HuH-7 (cell line): Measurements from ENCODE around the gene SYTL1.
A peak's percentile ranks its signal among the peaks of the same experiment; 100 is the strongest.

Experiments
- DNase-seq: peaks from one replicate; pipeline ENCODE4 v3.0.0; 2011; ENCODE audit warnings: low spot score

Gene SYTL1

DNA sequence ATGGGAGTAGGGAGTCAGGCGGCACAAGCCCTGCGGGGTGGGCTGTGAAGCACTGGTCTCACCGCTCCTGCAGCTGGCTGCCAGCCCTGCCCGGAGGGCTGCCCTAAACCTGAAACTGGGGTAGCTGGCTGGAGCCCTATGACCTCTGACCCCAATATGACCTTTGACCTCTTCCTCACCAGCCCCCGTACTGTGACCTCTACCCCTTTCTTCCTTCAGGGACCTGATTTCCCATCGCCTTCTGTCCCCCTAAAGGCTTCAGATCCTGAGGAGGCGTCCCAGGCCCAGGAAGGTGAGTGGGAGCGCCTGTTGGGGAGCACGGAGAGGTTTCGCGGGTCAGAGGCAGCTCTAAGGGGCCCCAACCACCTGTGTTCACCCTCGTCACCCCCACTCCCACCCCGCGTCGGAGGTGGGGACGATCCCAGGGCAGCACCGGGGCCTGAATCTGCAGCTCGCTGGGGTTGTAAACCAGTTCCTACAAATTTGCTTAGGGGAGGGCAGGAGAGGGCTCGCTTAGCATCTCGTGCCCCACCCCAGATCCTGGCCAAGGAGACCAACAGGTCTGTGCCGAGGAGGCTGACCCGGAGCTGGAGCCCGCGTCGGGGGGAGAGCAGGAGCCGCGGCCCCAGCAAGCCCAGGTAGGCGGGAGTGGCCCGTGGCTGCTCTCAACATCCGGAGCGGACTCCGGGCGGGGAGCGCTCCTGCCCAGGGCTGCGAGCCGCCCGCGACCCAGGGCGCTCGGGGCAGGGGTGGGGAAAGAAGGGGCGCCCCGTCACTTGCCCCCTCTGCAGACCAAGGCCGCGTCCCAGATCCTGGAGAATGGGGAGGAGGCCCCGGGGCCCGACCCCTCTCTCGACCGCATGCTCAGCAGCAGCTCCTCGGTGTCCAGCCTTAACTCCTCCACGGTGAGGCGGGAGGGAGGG, 7.3 kb downstream of the SYTL1 start:
- peak; percentile 80 for DNase-seq

DNA sequence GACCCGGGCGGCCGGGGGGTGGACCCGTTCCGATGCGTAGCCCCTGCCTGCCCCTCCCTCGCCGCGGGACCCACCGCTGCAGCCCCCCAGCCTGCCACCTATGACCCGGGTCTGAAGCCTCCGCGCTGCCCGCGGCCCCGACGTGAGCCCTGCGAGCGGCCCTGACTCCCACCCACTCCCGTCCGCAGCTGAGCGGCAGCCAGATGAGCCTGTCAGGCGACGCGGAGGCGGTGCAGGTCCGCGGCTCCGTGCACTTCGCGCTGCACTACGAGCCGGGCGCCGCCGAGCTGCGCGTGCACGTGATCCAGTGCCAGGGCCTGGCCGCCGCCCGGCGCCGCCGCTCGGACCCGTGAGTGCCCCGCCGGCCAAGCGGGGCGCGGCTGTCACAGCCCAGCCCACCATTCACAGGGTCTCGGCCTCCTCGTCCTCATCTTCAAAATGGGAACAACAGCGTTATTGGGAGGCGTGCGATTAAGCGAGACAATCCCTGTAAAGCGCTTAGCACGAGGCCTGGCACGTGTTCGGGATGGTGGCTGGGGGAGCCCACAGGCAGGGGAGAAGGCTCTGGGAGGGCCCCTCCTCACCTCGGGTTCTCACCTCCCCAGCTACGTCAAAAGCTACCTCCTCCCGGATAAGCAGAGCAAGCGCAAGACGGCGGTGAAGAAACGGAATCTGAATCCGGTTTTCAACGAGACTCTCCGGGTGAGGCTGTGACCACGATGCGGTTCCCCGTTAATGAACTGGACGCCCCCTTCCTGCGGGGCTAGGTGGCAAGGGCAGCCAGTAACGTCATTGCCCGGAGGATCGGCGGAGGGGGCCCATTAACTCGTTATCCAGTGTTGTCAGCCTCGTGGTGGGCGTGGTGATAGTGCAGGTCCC, 8.2 kb downstream of the SYTL1 start:
- peak; percentile 89 for DNase-seq

DNA sequence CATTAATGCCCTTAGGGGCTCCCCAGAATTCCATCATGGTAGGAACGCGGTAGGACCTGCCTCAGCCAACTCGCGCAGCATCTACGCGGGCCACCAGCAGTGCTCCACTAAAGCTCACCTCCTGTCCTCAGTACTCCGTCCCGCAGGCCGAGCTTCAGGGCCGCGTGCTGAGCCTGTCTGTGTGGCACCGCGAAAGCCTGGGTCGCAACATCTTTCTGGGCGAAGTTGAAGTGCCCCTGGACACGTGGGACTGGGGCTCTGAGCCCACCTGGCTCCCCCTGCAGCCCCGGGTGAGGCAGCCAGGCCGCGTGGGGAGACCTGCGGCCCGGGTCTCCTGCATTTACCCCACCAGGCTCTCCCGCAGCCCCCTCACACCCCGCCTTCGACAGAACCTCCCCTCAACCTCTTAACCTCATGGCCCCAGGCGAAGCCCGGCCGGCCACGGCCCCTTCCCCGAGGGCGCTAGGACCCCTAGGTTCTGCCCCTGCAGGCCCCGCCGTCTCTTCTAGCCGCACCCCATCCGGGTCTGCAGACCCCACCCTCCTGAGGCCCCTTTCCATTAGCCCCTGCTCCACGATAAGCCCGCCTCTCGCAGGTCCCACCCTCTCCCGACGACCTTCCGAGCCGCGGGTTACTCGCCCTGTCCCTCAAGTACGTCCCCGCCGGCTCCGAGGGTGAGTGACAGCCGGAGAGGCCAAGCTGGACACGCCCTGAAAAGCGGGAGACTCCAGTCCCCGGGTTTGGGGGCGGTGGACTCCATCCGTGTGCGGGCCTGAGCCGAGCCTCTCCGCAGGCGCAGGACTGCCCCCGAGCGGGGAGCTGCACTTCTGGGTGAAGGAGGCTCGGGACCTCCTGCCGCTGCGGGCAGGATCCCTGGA, 9.1 kb downstream of the SYTL1 start:
- DNase-seq, result peak; percentile 96

- no peak for DNase-seq
These were observed 9.8 kb downstream of the SYTL1 start for GRCh38 chr1:27351541-27352107.

DNA sequence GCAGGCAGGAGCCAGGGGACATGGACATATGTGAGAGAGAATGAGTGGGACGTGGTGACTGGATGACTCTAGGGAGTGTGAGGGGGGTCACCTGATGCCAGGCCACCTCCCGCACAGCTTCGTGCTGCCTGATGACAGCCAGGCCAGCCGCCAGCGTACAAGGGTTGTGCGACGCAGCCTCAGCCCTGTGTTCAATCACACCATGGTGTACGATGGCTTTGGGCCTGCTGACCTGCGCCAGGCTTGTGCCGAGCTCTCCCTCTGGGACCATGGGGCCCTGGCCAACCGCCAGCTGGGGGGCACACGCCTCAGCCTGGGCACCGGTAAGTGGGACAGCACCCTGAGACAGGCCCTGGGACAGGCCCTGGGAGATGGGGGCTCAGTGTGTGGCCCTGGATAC, 11.3 kb downstream of the SYTL1 start:
- DNase-seq, result no peak

DNA sequence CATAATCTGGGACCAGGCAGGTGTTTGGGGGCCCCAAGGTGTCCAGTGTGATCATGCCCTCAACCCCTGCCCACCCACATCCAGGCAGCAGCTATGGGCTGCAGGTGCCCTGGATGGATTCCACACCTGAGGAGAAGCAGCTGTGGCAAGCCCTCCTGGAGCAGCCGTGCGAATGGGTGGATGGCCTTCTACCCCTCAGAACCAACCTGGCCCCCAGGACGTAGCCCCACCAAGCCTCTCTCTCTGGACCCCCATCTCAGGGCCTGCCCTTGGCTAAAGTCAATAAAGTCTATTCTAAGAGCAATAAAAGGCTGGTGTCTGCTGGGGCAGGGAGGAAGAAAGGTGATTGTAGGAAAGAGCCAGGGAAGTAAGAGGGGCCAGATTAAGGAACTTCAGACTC, 11.8 kb downstream of the SYTL1 start:
- no peak for DNase-seq

DNA sequence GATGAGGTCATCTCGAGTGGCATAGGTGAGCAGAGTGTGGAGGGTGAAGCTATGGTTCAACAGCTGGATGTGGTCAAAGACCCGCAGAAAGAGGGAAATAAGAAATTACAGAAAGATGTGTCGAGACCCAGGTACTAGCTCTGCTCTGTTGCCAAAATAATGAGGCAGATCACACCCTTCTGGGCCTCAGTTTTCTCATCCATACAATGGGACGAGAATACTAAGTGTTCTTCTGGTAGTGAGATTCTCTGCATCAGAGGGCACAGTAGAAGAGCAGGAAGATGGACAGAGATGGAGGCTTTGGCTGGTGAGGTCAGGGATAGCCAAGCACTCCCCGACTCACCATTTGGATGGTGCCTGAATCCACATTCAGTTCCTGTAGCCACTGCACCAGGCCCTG, 13.9 kb downstream of the SYTL1 start:
- no peak for DNase-seq

- DNase-seq, result no peak
These were observed 14.4 kb downstream of the SYTL1 start for GRCh38 chr1:27356277-27356618.

DNA sequence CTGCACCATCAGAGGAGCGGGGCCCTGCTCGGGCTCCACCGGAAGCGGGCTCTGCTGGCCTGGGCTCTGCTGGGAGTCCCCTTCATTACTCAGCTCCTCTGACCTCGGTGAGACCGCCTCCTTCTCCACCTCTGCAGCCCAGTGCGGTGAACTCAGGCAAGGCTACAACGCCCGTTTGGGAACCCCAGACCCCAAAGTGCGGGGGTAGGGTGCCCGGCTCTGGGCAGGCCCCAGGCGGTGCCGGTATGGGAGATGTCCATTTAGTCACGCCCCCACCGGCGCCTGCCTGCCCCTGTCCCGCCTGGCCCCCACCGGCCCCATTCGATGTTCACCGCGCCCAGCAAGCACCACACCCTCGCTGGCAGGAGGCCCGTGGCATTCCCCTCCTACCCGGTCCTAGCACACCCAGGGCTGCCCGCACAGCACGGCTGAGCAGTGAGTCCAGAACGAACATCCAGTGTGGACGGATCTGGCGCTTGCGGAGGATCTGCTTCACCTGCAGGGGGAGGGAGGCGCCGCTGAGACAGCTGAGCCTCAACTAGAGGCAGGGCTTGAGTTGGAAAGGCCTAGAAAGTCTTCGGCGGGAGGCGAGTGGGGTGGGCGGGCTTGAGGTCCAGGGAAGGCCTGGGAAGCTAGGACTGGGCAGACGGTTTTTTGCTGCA, 14.9 kb downstream of the SYTL1 start:
- no peak for DNase-seq

GRCh38 chr1:27357281-27358037, 15.6 kb downstream of the SYTL1 start:
- peak; percentile 96 for DNase-seq

DNA sequence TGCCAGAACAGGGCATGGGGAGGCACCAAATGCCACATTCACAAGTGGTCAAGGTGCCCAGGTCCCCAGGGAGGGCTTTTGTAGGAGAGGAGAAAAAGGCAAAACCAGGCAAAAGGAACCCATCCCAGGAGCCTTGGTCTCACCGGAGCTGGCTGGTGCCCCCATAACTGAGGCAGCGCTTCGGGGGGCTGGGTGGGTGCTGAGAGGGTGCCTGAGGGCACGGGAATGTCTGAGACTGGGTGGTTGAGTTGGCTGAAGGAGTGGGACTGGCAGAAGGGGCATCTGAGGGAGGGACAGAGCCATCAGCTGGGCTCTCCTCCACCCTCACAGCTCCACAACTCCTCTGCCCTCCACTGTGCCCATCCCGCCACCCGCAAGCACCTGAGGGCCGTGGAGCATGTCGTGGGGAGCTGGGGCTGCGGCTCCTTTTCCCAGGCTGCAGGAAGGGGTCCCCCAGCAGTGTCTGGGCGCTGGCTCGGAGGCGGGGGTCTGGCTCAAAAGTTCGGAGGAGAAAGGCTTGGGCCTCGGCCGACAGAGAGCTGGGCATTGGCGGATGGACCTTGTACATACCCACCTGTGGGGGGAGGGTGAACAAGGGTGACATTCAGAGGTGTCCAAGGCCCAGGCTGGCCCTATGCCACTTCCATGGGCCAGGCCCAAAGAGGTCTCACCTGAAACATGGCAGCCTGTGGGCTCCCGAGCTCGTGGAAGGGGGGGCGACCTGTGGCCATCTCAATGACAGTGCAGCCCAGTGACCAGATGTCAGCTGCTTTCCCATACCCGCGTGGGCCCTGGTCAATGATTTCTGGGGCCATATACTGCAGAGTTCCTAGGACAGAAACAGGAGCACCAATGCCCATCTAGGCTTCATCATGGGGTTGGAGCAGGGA, 16.5 kb downstream of the SYTL1 start:
- DNase-seq, result no peak

DNA sequence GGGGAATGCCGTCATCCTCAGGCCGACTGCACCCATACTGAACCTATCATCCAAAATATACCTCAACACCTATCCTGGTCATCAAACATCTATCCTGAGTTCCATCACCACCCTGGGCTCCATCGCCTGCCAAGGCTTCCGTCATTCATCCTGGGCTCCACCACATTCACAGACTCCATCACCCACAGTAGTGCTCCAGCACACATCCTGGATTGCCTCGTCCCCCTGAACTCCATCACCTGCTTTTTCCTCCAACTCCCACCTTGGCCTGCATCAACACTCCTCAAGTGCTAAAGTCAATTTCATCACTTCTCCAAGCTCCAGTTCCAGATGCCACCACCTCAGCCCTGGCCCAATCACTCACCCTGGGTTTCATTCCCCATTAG, 17.1 kb downstream of the SYTL1 start:
- DNase-seq, result no peak

- DNase-seq, result no peak
These were observed 18.0 kb downstream of the SYTL1 start for GRCh38 chr1:27359822-27360158.

DNA sequence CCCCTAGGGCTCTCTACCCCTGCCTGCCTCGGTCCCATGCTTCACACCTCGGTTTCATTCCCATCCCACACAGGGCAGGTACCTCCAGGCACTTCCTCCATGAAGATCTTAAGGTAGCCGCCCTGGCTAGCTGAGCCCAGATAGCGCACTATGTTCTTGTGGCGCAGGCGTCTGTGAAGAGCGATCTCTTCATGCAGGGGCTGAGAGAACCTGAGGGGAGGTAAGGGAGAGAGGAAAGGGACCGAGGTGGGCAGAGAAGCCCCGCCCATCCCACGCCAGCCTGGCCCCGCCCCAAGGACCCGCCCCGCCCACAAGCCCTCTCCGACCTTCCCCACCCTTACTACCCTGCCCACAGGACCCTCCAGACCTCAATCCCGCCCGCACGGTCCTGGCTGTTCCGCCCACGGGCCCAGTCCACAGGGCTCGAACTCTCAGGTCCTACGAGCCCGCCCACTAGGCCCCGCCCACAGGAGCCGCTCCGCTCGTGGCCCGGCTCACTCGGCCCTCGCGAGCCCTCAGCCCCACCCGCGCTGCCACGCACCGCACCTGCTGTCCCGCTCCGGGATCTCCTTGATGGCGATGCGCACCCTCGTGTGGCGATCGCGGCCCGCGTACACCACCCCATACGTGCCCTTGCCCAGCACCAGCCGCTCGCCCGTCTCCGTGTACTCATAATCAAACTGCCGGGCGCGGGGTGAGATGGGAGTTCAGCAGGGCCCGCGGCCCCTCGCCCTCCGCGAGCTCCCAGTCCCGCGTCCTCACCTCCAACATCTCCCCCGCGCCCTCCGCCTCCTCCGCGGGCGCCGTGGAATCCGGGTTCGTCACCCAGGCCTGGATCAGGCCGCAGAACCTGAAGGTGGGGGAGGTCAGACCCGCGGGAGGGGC, 18.6 kb downstream of the SYTL1 start:
- DNase-seq, result no peak

GRCh38 chr1:27361044-27361402, 19.2 kb downstream of the SYTL1 start:
- no peak for DNase-seq

GRCh38 chr1:27361553-27361952, 19.7 kb downstream of the SYTL1 start:
- no peak for DNase-seq

DNA sequence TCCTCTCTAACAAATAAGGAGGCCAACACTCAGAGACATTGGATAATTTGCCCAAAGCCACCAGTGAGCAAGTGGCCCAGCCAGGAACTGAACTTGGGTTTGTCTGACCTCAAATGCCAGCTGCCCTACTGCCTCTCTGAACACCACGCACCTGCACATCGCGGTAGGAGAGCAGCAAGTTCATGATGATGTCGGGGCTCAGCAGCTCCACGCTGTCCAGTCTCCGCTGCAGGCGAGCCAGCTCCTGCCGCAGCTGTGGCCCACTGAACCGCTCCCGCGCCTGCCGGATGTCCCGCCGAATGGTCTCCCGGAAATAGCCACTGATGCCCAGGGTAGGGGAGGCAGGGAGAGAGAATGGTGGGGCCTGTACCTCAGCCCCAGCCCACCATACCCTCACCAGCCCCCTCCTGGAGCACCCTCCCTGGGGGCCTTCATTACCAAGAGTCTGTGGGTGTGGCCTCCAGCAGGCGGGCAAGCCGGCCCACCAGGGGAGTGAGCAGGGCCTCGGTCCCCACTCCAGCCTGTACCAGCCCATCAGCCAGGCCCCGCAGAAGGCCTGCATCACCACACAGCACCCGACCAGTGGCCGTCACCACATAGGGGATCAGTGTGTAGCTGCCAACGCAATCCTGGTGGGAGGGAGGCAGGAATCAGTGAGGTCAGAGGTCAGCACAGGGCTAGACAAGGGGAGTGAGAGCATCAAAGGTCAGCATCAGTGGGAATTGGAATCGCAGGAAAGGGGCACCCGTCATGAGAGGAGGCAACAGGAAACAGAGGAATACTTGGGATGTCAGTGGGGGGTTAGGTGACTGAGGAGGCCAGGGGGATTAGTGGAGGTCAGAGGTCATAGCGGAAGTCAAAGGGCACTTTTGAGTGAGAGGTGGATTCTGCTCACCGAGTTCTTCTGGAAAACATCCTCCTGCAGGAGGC, 22.2 kb downstream of the SYTL1 start:
- DNase-seq, result no peak
